OCI-M1 (cell line): ENCODE data around the gene ZNF846.
"Not testable (repeated sequence)": the region's sequence is repeated elsewhere in the genome, so short reads cannot be mapped to it uniquely, and the experiment has no call there.

Experiments
- DNase-seq: peaks from one replicate; lab custom pipeline; 2025; lab: John Stamatoyannopoulos, UW

The ZNF846 gene

GRCh38 chr19:9768175-9769112 lies at the start of gene ZNF846:
Gene ZNF846, minus strand, starts transcription at chr19:9768738. Its CDS starts 3,788 bp downstream, at chr19:9764950.
- DNase-seq = peak; percentile 99

GRCh38 chr19:9818175-9818733 lies 49.7 kb upstream of the ZNF846 start:
- DNase-seq = peak; percentile 53

GRCh38 chr19:9811139-9811538 lies 42.6 kb upstream of the ZNF846 start:
- DNase-seq = no peak

- DNase-seq = no peak
These were observed 40.6 kb upstream of the ZNF846 start for GRCh38 chr19:9808855-9809824.

- no peak for DNase-seq
These were observed 38.3 kb upstream of the ZNF846 start for GRCh38 chr19:9806803-9807202.

GRCh38 chr19:9801976-9802375 lies 33.4 kb upstream of the ZNF846 start:
- DNase-seq = no peak

GRCh38 chr19:9799162-9799561 lies 30.6 kb upstream of the ZNF846 start:
- no peak for DNase-seq

GRCh38 chr19:9797871-9798270 lies 29.3 kb upstream of the ZNF846 start:
- DNase-seq = no peak

- DNase-seq = peak; percentile 98
These were observed 27.7 kb upstream of the ZNF846 start for GRCh38 chr19:9796113-9796773.

GRCh38 chr19:9793071-9793591 lies 24.6 kb upstream of the ZNF846 start:
- peak; percentile 75 for DNase-seq

- peak; percentile 99 for DNase-seq
These were observed 23.9 kb upstream of the ZNF846 start for GRCh38 chr19:9792206-9793070.

GRCh38 chr19:9791552-9792205 lies 23.1 kb upstream of the ZNF846 start:
- DNase-seq = peak; percentile 99

GRCh38 chr19:9791073-9791367 lies 22.5 kb upstream of the ZNF846 start:
- not testable (repeated sequence) for DNase-seq

GRCh38 chr19:9789579-9789978 lies 21.0 kb upstream of the ZNF846 start:
- peak; percentile 50 for DNase-seq

GRCh38 chr19:9789066-9789465 lies 20.5 kb upstream of the ZNF846 start:
- no peak for DNase-seq

- DNase-seq = not testable (repeated sequence)
These were observed 20.1 kb upstream of the ZNF846 start for GRCh38 chr19:9788604-9789003.

GRCh38 chr19:9786819-9787218 lies 18.3 kb upstream of the ZNF846 start:
- DNase-seq = no peak

GRCh38 chr19:9786342-9786741 lies 17.8 kb upstream of the ZNF846 start:
- no peak for DNase-seq

GRCh38 chr19:9785367-9786331 lies 17.1 kb upstream of the ZNF846 start:
- DNase-seq = peak; percentile 99
